Activated naive CD4-positive, alpha-beta T cell treated with anti-CD3 and anti-CD28 coated beads, Interleukin-2, amount 10 ng/mL, durations not matched to agents 5 hours and 36 hours (primary cell): ENCODE results near the gene RP9. TPM values are rescaled to one million over a fixed set of nuclear protein-coding genes. Genes with fewer than 3 reads are reported as not detected.

Experiments used
- total RNA-seq, 2 experiments: library from RNA; stranded (reverse); gene quantifications; one replicate each; pipeline ENCODE4 v1.2.3, GENCODE V29; 2021

RP9 gene
- 10 to 100 TPM; 12.2 to 12.3 TPM for total RNA-seq

GRCh38 chr7:33109005-33109757 is at the start of gene RP9:
RP9 (minus strand) TSS chr7:33109404; CDS start chr7:33109372, 32 bp downstream.

GRCh38 chr7:33128990-33129805 is 20.0 kb upstream of the RP9 start, which contains the start of gene BBS9:
BBS9 (plus strand) TSS chr7:33129564; CDS start chr7:33146253, 16,689 bp downstream.

GRCh38 chr7:33062023-33062781 is 47.0 kb downstream of the RP9 start, which contains the start of gene NT5C3A:
NT5C3A (minus strand) TSS chr7:33062776; CDS start chr7:33062705, 71 bp downstream.

Other genes with a start within 250 kb of the RP9 start
- 10 to 100 TPM; 46.9 to 49.2 TPM for gene KBTBD2, start 217.6 kb downstream of the RP9 start, total RNA-seq
- under 1 TPM; 0.75 to 0.78 TPM for gene FKBP9, start 152.0 kb downstream of the RP9 start, total RNA-seq
- 10 to 100 TPM; 46.1 to 50.5 TPM for gene NT5C3A, start 46.6 kb downstream of the RP9 start, total RNA-seq
- 10 to 100 TPM in 1 of 2 experiments, 1 to 10 TPM in 1; 9.9 to 11.3 TPM for gene BBS9, start 20.2 kb upstream of the RP9 start, total RNA-seq